Right renal pelvis (tissue), 4 donors: Measurements from ENCODE around the gene PROZ. TPM values are rescaled to one million over a fixed set of nuclear protein-coding genes. Genes with fewer than 3 reads are reported as not detected.
"Not testable (repeated sequence)": the region's sequence is repeated elsewhere in the genome, so short reads cannot be mapped to it uniquely, and the experiment has no call there.

Source experiments
- DNase-seq, 4 donors: peaks; one replicate each; pipeline ENCODE4 v3.0.0-alpha.2; 2013; ENCODE audit warnings: low read depth in 4 of 4, low spot score in 3 of 4, missing footprints in 1 of 4
- polyA plus RNA-seq, 4 donors: library from polyadenylated mRNA; unstranded; fragments of 120-200 nt; gene quantifications; one replicate each; pipeline ENCODE4 v1.2.1, GENCODE V29; 2013; ENCODE audit not compliant: insufficient read length in 4 of 4

Gene PROZ
- polyA plus RNA-seq = 1 to 10 TPM in 3 of 4 donors, under 1 TPM in 1; 0.96 to 2.8 (median 2.1) TPM

DNA sequence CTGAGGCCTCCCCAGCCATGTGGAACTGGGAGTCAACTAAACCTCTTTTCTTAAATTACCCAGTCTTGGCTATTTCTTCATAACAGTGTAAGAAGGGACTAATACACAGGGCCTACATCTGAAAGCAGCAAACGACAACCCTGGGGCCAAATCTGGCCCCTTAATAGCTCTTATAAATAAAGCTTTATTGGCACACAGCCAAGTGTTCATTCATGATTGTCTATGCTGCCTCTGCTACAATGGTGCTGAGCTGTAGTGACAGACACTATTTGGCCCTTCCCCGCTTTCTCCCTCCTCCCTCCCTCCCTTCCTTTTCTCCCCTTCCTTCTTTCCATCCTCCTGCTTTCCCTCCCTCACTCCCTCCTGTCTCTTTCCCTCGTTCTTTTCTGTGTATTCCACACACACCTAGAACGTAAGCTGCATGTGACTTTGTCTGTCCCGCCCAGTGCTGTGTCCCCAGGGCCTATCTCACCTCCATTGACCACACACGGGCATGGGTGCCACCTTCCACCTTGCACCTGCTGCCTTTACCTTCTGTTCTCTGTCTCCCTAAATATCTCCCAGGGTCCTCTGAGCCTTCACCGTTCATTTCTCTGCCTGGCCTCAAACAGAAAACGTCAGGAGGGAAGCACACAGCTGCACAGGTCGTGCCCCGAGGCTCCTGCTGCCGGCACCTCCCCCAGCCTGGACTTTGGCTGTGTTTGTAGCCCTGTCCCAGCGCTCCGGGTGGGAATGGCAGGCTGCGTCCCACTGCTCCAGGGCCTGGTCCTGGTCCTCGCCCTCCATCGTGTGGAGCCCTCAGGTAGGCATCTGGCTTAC, at the start of gene PROZ:
Gene PROZ (plus strand): TSS at position 720 of the 819 bp plus-strand sequence. CDS start 13 bp downstream, at position 733.
- DNase-seq = no peak

- DNase-seq = no peak
These were observed 49.0 kb upstream of the PROZ start for GRCh38 chr13:113109151-113110047.

- no peak for DNase-seq
These were observed 48.2 kb upstream of the PROZ start for GRCh38 chr13:113110048-113110851.

DNA sequence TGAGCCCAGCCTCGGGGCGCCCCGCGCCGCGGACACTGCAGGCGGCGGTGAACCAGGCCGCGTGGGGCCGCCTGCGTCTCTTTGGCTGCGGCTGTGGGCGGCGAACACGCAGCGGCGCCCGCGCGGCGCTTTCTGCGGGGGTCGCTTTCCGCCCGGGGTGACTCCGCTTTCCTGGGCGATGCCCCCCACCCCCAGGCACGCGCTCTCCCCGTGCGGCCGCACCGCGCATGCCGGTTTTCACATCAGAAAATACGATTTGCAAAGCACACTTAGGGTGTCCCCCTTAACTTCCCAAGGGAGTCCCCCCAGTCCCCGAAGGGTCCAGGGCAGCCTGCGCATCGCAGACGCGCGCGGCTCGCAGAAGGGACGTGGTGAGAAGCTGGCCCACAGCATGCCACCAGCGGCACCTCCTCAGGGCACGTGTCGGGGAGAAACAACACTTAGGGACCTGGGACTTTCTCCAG, 47.6 kb upstream of the PROZ start:
- no peak for DNase-seq

DNA sequence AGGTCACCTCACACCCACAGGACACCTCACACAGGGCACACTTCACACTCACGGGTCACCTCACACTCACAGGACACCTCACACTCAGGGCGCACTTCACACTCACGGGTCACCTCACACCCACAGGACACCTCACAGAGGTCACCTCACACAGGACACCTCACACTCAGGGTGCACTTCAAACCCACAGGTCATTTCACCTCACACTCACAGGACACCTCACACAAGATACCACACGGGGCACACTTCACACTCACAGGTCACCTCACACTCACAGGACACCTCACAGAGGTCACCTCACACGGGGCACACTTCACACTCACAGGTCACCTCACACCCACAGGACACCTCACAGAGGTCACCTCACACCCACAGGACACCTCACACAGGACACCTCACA, 46.6 kb upstream of the PROZ start:
- DNase-seq = not testable (repeated sequence)

DNA sequence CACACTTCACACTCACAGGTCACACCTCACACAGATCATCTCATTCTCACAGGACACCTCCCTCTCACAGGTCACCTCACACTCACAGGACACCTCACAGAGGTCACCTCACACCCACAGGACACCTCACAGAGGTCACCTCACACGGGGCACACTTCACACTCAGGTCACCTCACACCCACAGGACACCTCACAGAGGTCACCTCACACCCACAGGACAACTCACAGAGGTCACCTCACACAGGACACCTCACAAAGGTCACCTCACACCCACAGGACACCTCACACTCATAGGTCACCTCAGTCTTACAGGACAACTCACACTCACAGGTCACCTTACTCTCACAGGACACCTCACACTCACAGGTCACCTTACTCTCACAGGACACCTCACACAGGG, 46.0 kb upstream of the PROZ start:
- DNase-seq = not testable (repeated sequence)

DNA sequence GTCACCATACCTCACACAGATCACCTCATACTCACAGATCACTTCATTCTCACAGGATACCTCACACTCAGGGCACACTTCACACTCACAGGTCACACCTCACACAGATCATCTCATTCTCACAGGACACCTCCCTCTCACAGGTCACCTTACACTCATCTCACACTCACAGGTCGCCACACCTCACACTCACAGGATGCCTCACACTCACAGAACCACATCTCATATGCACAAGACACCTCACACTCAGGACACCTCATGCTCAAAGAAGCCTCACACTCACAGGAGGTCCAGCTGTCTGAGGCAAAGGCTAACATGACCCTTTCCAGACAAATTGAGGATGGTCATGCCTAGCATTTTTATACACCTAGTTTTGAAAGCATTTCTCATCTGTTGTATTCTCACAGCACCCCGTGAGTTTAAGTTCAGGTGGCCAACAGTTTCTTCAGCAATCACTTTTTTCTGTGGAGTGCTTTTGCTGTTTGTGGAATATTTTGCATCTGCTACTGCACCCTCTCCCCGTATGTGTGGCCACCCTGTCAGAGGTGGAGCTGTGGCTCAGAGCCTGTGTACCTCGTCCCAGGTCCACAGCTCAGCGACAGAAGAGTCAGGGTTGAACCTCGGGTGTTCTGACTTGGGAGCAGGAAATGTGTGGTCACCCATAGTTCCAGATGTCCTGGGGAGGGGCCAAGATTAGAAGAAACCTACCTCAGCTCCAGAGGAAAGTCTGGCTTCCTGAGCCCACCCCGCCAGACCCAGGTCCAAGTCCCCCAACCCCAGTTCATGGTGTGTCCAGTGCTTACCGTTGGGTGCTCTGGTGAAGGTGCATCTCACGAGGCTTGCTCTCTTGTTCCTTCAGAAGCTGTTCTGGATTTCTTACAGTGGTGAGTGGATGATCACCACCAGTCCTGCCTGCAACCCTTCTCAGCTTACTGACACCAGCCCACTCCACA, 45.3 kb upstream of the PROZ start:
- no peak for DNase-seq

- DNase-seq = no peak
These were observed 44.6 kb upstream of the PROZ start for GRCh38 chr13:113113846-113114271.

GRCh38 chr13:113114511-113115362, 43.7 kb upstream of the PROZ start:
- DNase-seq = no peak

GRCh38 chr13:113115363-113116205, 42.9 kb upstream of the PROZ start:
- no peak for DNase-seq

GRCh38 chr13:113116206-113116800, 42.1 kb upstream of the PROZ start:
- DNase-seq = no peak

- no peak for DNase-seq
These were observed 41.6 kb upstream of the PROZ start for GRCh38 chr13:113116871-113117271.

- DNase-seq = no peak
These were observed 41.0 kb upstream of the PROZ start for GRCh38 chr13:113117335-113117872.

- no peak for DNase-seq
These were observed 40.6 kb upstream of the PROZ start for GRCh38 chr13:113117911-113118260.

- DNase-seq = no peak
These were observed 40.0 kb upstream of the PROZ start for GRCh38 chr13:113118261-113119021.

DNA sequence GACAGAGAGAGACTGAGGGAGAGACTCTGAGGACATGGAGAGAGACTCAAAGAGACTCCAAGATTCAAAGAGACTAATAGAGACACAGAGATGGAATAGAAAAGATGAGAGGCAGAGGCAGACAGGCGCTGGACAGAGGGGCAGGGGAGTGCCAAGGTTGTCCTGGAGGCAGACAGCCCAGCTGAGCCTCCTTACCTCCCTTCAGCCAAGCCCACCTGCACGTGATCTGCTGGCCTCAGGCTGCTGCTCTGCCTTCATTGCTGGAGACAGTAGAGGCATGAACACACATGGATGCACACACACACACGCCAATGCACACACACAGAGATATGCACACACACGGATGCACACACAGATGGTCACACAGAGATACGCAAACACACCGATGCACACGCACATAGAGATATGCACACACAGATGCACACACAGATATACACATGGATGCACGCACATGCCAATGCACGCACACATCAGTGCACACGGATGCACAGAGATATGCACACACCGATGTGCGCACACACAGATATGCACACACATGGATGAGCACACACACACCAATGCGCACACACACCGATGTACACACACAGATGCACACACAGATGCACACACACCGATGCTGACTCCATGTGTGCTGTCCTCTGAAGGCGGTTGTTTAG, 39.2 kb upstream of the PROZ start:
- no peak for DNase-seq
